HEK293 (cell line): ENCODE data around the gene SYT10.

Experiments used
- CTCF ChIA-PET: fragments of 350-600 bp; formaldehyde crosslinking; extraction: SDS; loops from one replicate; lab custom pipeline; 2021; ENCODE audit warnings: antibody characterized with exemption; lab: Yijun Ruan, JAX
- POLR2A ChIA-PET: fragments of 300-600 bp; formaldehyde crosslinking; extraction: SDS; loops from one replicate; lab custom pipeline; 2020; ENCODE audit warnings: antibody characterized with exemption, inconsistent platforms; lab: Yijun Ruan, JAX
- H3K27ac ChIP-seq: fragments of 200-500 bp; sonication (Bioruptor generic); 2 replicates; pipeline ENCODE4 v1.5.1; 2014; ENCODE audit warnings: low read depth, low read length, control low read depth, inconsistent platforms; ENCODE audit errors: extremely low read depth
- H3K36me3 ChIP-seq, 2 experiments: fragments of 200-500 bp in 1 of 2; sonication (Bioruptor generic) in 1 of 2; 1 replicate in 1 of 2; 2 replicates in 1 of 2; pipeline ENCODE4 v1.5.1; 2014 to 2017; ENCODE audit warnings: inconsistent platforms in 2 of 2, low read length in 2 of 2; ENCODE audit not compliant: control insufficient read depth in 2 of 2, insufficient read depth in 1 of 2
- H3K4me1 ChIP-seq: fragments of 200-500 bp; sonication (Bioruptor generic); 2 replicates; pipeline ENCODE4 v1.5.1; 2014; ENCODE audit warnings: mild to moderate bottlenecking, low read length, inconsistent platforms; ENCODE audit not compliant: control insufficient read depth, insufficient read depth
- H3K4me3 ChIP-seq: 2 replicates; pipeline ENCODE4 v1.5.1; 2011; ENCODE audit warnings: low read depth, mild to moderate bottlenecking, control low read depth, low read length, moderate library complexity
- H3K9me3 ChIP-seq: fragments of 200-500 bp; sonication (Bioruptor generic); 2 replicates; pipeline ENCODE4 v1.5.1; 2014; ENCODE audit warnings: low read depth, low read length, inconsistent platforms; ENCODE audit not compliant: control insufficient read depth, insufficient read depth
- GLIS2 ChIP-seq: fragments of 450-650 bp; formaldehyde crosslinking; IDR thresholded peaks from 2 replicates; pipeline ENCODE4 v1.5.1; 2016; ENCODE audit warnings: missing biosample characterization, missing genetic modification characterization
- HOXC10 ChIP-seq: sonication (generic); formaldehyde crosslinking; IDR thresholded peaks from 2 replicates; pipeline ENCODE4 v1.8.1; 2023; ENCODE audit warnings: mild to moderate bottlenecking, missing genetic modification reagents
- KLF1 ChIP-seq: fragments of 450-650 bp; formaldehyde crosslinking; IDR thresholded peaks from 2 replicates; pipeline ENCODE4 v1.5.1; 2016; ENCODE audit warnings: missing biosample characterization, missing genetic modification characterization
- KLF16 ChIP-seq: fragments of 450-650 bp; formaldehyde crosslinking; IDR thresholded peaks from 2 replicates; pipeline ENCODE4 v1.5.1; 2017; ENCODE audit warnings: missing biosample characterization, missing genetic modification characterization
- OSR2 ChIP-seq: fragments of 450-650 bp; formaldehyde crosslinking; IDR thresholded peaks from 2 replicates; pipeline ENCODE4 v1.5.1; 2016; ENCODE audit warnings: missing biosample characterization, missing genetic modification characterization
- PRDM1 ChIP-seq: fragments of 450-650 bp; formaldehyde crosslinking; IDR thresholded peaks from 2 replicates; pipeline ENCODE4; 2016; ENCODE audit warnings: missing biosample characterization, missing genetic modification characterization
- SP3 ChIP-seq: fragments of 450-650 bp; formaldehyde crosslinking; IDR thresholded peaks from 2 replicates; pipeline ENCODE4 v1.5.1; 2016; ENCODE audit warnings: missing biosample characterization, missing genetic modification characterization
- ZBTB10 ChIP-seq: fragments of 450-650 bp; formaldehyde crosslinking; IDR thresholded peaks from 2 replicates; pipeline ENCODE4 v1.5.1; 2016; ENCODE audit warnings: missing biosample characterization, missing genetic modification characterization
- ZBTB11 ChIP-seq: fragments of 450-650 bp; formaldehyde crosslinking; conservative IDR thresholded peaks from 2 replicates; pipeline ENCODE4 v1.5.1; 2016; ENCODE audit warnings: low read depth, missing biosample characterization, missing genetic modification characterization
- ZBTB17 ChIP-seq: fragments of 450-650 bp; formaldehyde crosslinking; IDR thresholded peaks from 2 replicates; pipeline ENCODE4 v1.5.1; 2016; ENCODE audit warnings: missing biosample characterization, missing genetic modification characterization
- ZBTB7A ChIP-seq: fragments of 450-650 bp; formaldehyde crosslinking; IDR thresholded peaks from 2 replicates; pipeline ENCODE4 v1.5.1; 2016; ENCODE audit warnings: low read depth, missing biosample characterization, missing genetic modification characterization
- ZNF10 ChIP-seq: fragments of 450-650 bp; formaldehyde crosslinking; IDR thresholded peaks from 2 replicates; pipeline ENCODE4 v1.5.1; 2017; ENCODE audit warnings: missing biosample characterization, missing genetic modification characterization
- ZNF24 ChIP-seq: fragments of 450-650 bp; formaldehyde crosslinking; IDR thresholded peaks from 2 replicates; pipeline ENCODE4 v1.5.1; 2016; ENCODE audit warnings: missing biosample characterization, missing genetic modification characterization
- ZNF311 ChIP-seq: fragments of 450-650 bp; formaldehyde crosslinking; IDR thresholded peaks from 2 replicates; pipeline ENCODE4 v1.5.1; 2017; ENCODE audit warnings: missing biosample characterization, missing genetic modification characterization, borderline replicate concordance
- ZNF391 ChIP-seq: fragments of 450-650 bp; formaldehyde crosslinking; IDR thresholded peaks from 2 replicates; pipeline ENCODE4 v1.5.1; 2016; ENCODE audit warnings: low read depth, missing biosample characterization, missing genetic modification characterization, borderline replicate concordance
- ZNF513 ChIP-seq: fragments of 450-650 bp; IDR thresholded peaks from 2 replicates; pipeline ENCODE4 v1.5.1; 2018; ENCODE audit warnings: missing biosample characterization, missing genetic modification characterization
- ZNF529 ChIP-seq: fragments of 450-650 bp; formaldehyde crosslinking; IDR thresholded peaks from 2 replicates; pipeline ENCODE4 v1.5.1; 2017; ENCODE audit warnings: missing genetic modification characterization, missing biosample characterization; ENCODE audit not compliant: insufficient replicate concordance
- ZNF560 ChIP-seq: fragments of 450-650 bp; formaldehyde crosslinking; IDR thresholded peaks from 2 replicates; pipeline ENCODE4 v1.5.1; 2017; ENCODE audit warnings: missing biosample characterization, missing genetic modification characterization, borderline replicate concordance
- ZNF600 ChIP-seq: fragments of 450-650 bp; formaldehyde crosslinking; IDR thresholded peaks from 2 replicates; pipeline ENCODE4 v1.5.1; 2016; ENCODE audit warnings: missing biosample characterization, missing genetic modification characterization
- ZNF624 ChIP-seq: fragments of 450-650 bp; formaldehyde crosslinking; IDR thresholded peaks from 2 replicates; pipeline ENCODE4 v1.5.1; 2017; ENCODE audit warnings: missing biosample characterization, missing genetic modification characterization
- ZNF768 ChIP-seq: fragments of 450-650 bp; formaldehyde crosslinking; IDR thresholded peaks from 2 replicates; pipeline ENCODE4 v1.5.1; 2018; ENCODE audit warnings: missing biosample characterization, mild to moderate bottlenecking, missing genetic modification characterization
- TF ChIP-seq, protein P1 (sequence below): fragments of 450-650 bp; formaldehyde crosslinking; IDR thresholded peaks from 2 replicates; pipeline ENCODE4 v1.5.1; 2016; ENCODE audit warnings: missing biosample characterization, missing genetic modification characterization
- TF ChIP-seq, protein P2 (sequence below): sonication (generic); formaldehyde crosslinking; IDR thresholded peaks from 2 replicates; pipeline ENCODE4 v1.8.1; 2022; ENCODE audit warnings: mild to moderate bottlenecking, moderate library complexity, missing genetic modification reagents
- TF ChIP-seq, protein P3 (sequence below): fragments of 450-650 bp; formaldehyde crosslinking; IDR thresholded peaks from 2 replicates; pipeline ENCODE4 v1.5.1; 2016; ENCODE audit warnings: missing biosample characterization, missing genetic modification characterization

Gene SYT10

DNA sequence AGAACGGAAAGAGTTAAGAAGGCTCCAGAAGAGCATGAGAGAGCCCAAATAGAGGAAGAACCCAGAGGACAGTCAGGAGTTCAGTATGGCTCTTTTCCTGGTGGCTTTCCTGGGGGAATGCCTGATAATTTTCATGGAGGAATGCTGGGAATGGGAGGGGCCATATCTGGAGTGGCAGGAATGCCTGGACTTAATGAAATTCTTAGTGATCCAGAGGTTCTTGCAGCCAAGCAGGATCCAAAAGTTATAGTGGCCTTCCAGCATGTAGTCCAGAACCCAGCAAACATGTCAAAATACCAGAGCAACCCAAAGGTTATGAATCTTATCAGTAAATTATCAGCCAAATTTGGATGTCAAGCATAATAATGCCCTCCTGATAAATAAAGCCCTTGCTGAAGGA lies 15.5 kb upstream of the SYT10 start:
- CTCF ChIA-PET: no interaction called here
- no peaks in the 10 kb centered on the region for H3K36me3 ChIP-seq
- no peak overlapping the region for H3K4me3 ChIP-seq
- no peak overlapping the region for H3K27ac ChIP-seq
- TF ChIP-seq ZBTB7A (no peak), HOXC10 (CRISPR knock-in tag) (no peak), ZNF768 (tag by site-specific recombination) (no peak), ZNF311 (tag by site-specific recombination) (no peak), KLF16 (tag by site-specific recombination) (no peak), ZNF560 (tag by site-specific recombination) (no peak), ZNF513 (tag by site-specific recombination) (no peak), ZBTB17 (tag by site-specific recombination) (no peak), ZNF600 (no peak), ZNF624 (tag by site-specific recombination) (no peak), PRDM1 (tag by site-specific recombination) (no peak), ZNF24 (tag by site-specific recombination) (no peak), GLIS2 (tag by site-specific recombination) (no peak), ZBTB11 (tag by site-specific recombination) (no peak), SP3 (no peak), ZNF10 (tag by site-specific recombination) (no peak), KLF1 (no peak), ZNF529 (tag by site-specific recombination) (no peak)
- TF ChIP-seq, protein P1, sequence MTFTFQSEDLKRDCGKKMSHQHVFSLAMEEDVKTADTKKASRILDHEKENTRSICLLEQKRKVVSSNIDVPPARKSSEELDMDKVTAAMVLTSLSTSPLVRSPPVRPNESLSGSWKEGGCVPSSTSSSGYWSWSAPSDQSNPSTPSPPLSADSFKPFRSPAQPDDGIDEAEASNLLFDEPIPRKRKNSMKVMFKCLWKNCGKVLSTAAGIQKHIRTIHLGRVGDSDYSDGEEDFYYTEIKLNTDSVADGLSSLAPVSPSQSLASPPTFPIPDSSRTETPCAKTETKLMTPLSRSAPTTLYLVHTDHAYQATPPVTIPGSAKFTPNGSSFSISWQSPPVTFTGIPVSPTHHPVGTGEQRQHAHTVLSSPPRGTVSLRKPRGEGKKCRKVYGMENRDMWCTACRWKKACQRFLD (tag by site-specific recombination): no peak
- TF ChIP-seq, protein P2, sequence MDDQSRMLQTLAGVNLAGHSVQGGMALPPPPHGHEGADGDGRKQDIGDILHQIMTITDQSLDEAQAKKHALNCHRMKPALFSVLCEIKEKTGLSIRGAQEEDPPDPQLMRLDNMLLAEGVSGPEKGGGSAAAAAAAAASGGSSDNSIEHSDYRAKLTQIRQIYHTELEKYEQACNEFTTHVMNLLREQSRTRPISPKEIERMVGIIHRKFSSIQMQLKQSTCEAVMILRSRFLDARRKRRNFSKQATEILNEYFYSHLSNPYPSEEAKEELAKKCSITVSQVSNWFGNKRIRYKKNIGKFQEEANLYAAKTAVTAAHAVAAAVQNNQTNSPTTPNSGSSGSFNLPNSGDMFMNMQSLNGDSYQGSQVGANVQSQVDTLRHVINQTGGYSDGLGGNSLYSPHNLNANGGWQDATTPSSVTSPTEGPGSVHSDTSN (CRISPR knock-in tag): no peak
- no peaks in the 10 kb centered on the region for H3K4me1 ChIP-seq
- POLR2A ChIA-PET: no interaction called here
- no peaks in the 10 kb centered on the region for H3K9me3 ChIP-seq

DNA sequence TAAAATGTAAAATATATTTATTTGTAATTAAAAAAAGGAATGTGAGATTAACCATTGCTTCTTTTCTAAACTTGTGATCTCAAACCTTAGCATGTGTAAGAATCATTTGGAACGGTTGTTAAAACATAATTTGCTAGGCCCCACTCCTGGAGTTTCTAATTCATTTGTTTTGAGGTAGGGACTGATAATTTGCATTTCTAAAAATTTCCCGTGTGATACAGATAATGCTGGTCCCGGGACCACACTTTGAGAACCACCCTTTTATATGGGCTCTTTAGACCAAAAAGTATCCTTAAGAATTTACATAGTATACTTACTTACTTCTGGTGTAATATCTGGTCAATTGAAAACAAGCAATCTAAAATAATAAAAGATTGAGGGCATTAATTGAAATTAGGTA lies 10.9 kb upstream of the SYT10 start:
- POLR2A ChIA-PET: no interaction called here
- Histone ChIP-seq H3K27ac (no peak overlapping the region), H3K4me3 (no peak overlapping the region), H3K4me1 (no peaks in the 10 kb centered on the region), H3K9me3 (no peaks in the 10 kb centered on the region), H3K36me3 (no peaks in the 10 kb centered on the region)
- CTCF ChIA-PET: no interaction called here
- TF ChIP-seq, protein P1 (tag by site-specific recombination): no peak
- TF ChIP-seq ZNF391 (no peak), OSR2 (tag by site-specific recombination) (no peak), ZBTB10 (tag by site-specific recombination) (no peak)
- TF ChIP-seq, protein P3, sequence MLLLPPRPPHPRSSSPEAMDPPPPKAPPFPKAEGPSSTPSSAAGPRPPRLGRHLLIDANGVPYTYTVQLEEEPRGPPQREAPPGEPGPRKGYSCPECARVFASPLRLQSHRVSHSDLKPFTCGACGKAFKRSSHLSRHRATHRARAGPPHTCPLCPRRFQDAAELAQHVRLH: no peak
- TF ChIP-seq, protein P2 (CRISPR knock-in tag): no peak
